ENCODE measurements around the gene BCAS1. TPM values are rescaled to one million over a fixed set of nuclear protein-coding genes. Genes with fewer than 3 reads are reported as not detected.
A peak's percentile ranks its signal among the peaks of the same experiment; 100 is the strongest.

The BCAS1 gene
- total RNA-seq, 1 donor from 2014 or later: 1.8 TPM

DNA sequence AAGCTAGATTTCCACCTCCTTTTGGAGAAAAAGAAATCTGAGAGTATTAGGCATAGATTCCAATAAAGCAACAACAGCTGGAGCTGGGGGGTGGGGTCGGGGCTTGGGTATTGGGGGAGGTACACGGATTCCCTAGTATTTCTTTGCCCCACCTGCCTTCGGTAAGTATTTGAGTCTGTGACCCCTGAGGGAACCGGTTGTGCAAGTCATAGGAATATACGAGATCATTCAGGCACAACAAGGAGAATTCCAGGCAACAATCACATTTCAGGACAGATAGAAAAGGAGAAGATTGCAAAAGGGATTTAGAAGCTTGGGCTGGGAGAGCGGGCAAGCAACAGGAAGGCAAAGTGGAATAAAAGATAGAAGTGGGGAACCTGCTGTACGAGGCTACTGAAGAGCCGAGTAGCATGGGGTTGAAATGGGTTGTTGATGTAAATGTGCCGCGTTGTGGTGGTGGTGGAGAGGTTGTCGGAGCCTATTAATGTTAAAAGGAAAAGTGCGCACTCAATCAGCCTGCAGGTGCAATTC lies 148.9 kb downstream of the BCAS1 start:
- ATAC-seq: no peak

DNA sequence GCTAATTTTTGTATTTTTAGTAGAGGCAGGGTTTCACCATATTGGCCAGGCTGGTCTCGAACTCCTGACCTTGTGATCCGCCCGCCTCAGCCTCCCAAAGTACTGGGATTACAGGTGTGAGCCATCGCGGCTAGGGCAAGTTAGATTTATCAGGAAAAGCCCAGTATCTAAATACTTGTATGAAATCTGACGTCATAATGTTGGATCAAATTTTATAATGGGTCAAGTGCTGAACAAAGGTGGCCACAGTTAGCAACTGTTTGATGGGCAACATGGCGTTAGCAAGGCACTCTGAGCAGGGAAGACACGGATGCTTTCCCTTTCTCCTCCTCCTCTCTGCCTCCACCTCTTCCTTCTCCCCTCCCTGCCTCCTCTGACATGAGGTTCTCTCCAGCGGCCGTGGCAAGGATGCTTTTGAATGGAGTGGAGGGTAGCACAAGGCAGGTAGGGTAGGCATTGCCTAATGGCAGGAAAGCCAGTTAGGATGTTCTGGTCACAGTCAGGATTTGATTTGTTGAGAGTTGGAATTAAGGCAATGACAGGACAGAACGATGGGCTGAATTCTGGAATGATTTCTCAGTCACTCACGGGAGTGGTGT lies 149.6 kb downstream of the BCAS1 start:
- no peak for ATAC-seq

DNA sequence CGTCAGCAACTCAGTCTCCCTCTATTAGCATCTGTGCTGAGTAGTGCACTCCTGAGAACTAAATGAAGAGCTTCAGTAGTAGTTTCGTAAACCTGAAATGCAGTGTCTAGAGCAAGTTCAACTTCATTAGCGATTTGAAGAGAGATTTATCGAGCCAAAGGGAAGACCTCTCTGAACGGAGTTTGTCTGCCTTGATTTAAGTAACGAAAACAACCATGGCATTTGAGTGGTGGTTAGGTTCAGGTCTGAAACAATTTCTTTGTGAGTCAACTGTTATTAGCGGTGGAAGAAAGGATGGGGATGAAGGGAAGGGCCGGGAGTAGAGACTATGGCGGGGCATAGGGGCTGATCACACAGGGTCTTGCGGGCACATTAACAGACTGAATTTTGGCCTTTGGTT lies 150.5 kb downstream of the BCAS1 start:
- no peak for ATAC-seq

DNA sequence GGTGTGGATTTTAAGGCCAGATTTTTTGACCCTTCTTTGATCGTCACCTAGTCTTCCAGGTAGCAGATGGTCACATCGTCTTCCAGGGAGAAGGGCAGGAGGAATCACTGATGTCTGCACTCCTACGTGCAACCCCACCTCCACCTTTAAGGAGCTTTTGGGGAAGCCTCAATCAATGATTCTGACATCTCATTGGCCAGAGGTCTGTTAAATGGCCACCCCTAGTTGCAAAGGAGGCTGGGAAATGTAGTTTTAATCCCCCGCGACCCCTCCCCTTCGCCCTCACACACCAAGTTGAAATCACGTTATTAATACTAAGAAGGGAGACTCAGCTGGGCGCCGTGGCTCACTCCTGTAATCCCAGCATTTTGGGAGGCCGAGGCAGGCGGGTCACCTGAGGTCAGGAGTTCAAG lies 151.4 kb downstream of the BCAS1 start:
- ATAC-seq: no peak

DNA sequence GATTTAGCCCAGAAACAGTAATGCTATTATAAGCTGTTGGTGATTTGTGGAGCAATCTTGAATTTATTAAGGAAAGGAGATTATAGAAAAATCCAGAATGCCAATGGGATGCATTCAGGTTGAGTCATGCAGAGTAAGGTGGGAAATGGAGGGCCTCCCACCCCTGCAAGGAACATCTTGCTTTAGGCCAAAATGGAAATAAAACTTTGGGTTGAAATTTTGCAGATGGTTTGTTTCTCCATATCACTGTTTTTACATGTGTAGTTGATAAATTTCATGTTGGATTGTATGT lies 152.4 kb downstream of the BCAS1 start:
- ATAC-seq: no peak

DNA sequence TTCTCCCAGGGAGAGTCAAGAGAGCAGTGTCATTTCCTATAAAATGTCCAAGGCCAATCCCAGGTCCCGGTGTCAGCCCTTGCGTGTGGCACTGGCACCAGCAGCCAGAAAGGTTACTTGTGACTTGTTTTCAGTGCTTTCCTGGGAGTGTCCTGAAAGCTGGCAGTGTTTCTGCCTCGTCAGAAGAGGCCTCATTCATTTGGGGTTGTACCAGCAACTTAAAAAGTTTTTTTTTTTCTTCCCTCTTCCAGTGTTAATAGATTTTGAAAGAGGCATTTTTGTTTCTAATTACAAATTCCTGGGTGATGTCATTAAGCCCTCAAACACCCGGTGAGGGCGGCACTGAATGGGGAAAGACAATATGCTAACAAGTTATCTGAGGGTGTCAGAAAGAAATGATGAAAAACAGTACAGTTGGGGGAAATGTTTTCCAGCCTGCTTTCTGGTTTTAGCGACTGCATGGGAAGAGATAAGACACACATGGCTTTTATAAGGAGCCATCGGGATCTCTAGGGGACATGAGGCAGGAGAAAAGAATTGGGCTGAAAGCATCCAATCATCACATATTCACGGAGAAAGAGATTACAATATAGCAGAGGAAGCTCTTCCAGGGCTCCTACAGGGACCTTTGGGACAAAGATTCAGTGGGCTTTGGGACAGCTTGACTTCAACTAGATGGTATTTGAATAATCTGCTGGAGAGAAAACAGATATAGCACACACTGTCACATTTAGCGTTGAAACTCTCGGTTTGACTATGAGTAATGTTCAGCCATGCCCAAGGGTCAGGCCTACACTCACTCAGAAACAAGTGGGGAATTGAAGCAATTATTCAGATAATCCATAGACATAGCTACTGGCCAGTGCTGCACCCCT lies 153.0 kb downstream of the BCAS1 start:
- peak; percentile 56 for ATAC-seq

DNA sequence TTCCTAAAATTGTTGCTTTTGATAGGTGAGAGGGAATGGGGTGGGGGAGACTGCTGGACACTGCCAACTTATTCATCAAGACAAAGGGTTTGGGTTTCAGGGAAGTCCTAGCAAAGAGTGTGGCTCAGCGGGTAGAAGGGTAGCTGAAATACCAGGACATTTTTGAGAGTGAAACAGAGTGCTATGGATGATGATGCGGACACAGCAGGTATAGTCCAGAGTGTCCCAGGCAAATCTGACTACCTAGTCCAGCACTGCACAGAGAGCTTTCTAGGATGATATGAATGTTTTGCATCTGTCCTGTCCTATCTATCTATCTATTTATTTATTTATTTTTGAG lies 154.3 kb downstream of the BCAS1 start:
- ATAC-seq: peak; percentile 6

DNA sequence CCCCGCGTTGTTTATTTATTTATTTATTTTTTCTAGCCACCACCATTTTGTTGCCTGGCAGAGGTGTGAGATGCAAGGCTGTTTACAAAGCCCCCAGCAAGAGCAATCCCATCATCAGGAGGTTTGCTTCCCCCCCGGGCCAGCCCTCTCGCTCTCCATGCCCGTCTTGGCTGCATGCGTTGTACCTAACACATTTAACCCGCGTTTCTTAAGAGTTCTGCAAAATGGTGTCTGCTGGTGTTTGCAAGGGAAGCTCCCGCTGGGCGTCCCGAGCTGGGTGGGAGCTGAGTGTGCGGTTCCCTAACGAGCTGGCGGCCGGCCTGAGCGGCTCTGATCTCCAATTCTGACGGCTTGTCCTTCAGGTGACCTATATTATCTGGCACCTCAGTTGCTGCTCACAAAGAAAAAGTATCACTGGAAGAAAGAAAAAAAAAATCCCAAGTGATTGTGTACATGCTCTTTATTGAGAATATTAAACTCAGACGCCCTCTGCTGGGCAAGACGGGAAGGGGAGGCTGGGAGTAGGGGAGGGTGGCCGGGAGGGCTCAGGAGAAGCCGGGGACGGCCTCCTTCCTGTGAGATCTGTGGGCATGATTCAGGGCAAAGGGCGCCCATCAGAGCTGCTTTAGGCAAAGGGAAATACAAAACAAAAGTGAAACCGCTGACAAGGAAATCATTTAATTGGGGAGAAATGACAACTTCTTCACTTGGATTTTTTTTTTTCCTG lies 154.8 kb downstream of the BCAS1 start:
- peak; percentile 90 for ATAC-seq

DNA sequence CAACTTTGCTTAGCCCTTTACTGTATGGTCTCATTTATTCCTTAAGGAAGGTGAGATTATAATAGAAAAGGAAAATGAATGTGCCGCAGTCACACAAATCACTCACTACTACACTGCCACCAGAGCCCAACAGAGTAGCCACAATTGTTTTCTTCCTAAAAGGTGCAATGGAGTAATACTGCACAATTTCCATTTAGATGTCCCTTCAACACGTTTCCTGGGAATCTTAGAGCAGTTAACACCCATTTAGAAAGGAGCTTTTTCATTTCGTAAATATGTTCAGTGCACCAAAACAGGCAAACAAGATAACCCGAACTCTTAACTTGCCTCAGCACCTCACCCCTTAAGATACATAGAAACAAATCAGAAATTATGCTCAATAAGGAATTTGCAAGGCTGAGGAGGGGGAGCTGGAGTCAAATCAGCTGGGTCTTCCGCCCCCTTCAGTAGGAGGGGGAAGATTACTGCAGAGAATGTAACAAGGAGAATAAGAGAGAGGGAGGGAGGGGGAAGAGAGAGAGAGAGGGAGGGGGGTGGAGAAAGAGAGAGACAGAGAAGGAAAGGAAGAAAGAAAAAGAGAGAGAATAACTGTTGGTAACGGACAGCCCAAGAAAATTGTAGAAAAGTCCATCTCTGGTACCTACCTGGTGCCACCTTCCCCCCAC lies 155.5 kb downstream of the BCAS1 start:
- ATAC-seq: no peak

DNA sequence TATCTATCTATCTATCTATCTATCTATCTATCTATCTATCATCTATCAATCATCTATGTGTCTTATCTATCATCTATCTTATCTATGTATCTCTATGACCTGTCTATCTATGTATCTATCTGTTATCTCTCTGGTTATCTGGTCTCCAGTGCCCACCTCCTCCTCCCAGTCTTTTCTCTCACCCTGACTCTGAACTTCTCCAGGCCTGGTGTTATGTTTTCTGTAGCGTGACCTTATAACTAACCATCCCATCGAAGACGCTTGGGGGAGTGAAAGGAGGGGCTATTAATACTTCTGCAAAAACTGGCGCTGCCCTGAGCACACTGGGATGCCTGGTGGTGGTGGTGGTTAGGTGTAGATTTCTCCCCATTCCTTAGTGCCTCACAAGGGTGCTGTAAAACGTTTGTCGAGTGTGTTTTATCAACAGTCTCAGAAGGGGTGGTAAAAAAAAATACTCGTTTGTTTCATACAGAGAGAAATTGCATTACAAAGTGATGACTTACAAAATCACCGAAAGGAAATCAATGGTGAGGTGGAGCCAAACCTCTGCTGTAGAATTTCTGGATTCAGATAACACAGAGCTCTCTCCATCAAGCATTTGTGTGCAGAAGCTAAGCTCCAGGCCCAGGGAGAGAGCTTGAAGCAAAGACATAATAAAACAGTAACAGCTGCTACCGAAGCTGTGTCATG lies 156.2 kb downstream of the BCAS1 start:
- ATAC-seq: no peak

DNA sequence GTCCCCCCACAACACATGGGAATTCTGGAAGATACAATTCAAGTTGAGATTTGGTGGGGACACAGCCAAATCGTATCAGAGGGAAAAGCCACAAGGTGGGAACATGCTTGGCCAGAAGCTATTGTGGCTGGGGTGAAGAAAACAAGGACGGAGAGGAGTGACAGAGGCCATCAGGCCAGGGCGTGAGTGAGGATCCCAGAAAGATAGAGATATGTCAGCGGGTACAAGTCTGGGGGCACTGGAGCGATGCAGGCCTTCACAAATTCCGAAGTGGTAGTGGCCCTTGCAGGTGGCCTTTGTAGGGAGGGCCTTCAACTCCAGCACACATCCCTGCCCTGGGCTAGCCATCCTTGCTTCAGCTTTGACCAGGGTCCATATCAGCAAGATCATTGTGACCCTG lies 159.1 kb downstream of the BCAS1 start:
- ATAC-seq: no peak

DNA sequence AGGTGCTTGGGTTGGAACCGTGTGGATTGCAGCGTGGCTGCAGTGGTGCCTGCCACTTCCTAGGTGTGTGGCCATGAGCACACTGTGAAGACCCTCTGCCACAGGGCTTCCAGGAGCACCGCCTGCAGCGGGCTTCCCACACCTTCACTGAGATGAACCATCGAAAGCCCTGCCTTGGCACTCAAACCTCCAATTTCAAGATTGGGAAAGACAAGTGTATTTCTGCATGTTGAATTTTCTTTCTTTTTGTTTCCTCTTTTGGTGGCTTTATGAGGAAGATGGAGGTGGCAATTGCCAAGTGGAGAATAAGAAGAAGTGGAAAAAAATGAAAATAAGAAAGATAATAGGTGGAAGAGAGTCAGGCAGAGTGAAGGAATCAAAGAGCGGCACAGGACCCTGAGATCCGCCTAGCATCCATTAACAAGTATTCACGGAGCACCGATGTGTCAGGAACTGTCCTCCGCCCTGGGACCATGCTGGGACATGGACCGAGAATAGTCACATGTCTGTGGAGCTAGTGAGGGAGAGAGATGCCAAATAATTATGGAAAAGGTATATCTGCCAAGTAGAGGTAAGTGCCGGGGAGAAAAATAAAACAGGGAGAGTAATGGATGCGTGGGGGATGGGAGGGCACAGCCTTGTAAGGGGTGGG lies 159.9 kb downstream of the BCAS1 start:
- ATAC-seq: no peak

DNA sequence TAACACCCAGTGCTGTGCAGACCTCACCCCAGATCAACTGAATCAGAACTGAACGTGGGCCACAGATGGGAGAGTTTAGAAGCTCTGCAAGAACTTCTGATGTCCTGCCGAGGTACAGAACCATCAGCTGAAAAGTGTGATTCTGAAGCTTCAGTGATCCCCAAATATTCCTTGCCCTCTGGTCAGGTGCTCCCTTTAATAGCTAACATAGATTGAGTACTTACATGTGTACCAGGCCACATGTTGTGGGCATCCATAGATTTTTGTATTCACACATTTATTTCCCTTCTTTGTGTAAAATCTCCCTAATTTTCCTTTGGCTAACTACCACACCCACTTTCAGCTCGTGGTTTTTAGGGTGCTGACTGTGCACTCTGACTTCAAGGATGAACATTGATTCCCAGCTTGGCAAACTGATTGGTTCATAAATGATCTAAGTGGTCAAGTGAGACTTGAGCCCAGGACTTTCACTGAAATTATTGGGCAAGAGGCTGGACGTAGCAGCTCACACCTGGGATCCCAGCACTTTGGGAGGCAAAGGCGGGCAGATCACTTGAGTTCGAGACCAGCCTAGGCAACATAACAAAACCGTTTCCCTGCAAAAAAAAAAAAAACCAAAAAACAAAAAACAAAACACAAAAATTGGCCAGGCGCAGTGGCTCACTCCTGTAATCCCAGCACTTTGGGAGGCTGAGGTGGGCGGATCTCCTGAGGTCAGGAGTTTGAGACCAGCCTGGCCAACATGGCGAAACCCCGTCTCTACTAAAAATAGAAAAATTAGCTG lies 162.2 kb downstream of the BCAS1 start:
- no peak for ATAC-seq

DNA sequence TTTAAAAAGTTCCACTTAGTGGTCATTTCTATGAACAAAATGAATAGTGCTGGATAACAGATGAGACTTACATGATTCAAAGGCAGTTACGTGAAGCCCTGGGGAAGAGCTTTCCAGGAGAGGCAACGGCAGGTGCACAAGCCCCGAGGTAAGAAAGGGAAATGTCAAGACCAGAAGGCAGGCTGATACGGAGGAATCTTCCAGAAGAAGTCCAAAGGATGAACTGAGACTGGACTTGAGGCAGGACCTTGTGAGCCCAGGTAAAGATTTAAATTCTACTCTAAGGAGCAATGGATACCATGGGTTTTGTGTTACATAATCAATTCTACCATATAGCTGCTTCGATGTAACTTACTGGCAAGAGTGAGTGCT lies 164.6 kb downstream of the BCAS1 start:
- no peak for ATAC-seq

DNA sequence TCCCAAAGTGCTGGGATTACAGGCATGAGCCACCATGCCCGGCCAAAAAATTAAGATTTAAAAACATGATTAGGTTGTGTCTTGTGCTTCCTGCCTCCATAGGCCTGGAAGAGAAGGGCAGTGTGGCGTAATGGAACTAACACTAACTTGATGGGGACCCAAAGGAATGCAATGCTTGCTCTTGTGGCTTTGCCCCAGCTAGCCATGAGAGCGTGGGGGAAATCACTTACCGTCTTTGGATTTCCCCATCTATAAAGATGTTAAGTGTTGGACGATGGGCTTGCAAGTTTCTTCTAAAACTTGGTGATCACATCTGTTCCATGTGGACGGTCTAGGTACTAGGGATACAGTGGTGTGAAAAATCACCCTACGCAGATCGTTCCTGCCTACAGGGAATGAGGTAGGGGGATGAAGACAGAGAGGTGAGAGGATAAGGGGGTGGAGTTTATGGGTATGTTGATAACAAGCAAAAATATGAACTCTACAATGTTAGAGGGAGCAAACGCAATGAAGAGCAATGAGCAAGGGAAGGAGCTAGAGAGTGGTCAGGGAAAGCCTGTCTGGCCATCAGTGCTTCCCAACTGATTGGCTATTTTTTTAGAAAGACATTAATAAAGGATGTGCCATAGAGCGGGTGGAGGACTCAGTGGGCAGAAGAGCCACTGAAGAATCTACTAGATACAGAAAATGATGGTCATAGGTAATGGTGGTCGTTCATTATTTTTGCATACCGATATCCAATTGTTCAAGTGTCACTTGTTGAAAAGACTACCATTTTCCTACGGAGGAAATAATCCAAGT lies 165.2 kb downstream of the BCAS1 start:
- no peak for ATAC-seq

DNA sequence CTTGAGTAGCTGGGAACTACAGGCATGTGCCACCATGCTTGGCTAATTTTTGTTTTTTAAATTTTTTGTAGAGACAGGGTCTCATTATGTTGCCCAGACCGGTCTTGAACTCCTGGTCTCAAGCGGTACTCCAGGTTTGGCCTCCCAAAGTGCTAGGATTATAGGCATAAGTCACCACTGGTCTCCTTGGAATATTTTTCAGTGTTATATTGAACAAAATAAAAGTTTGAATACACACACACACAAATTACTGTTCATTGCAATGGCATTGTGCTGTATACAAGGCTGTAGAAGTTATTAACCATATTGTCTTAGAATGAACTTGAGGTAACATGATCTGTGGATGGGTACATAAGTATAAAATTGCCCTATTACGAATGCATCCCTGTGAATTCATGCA lies 166.1 kb downstream of the BCAS1 start:
- no peak for ATAC-seq

DNA sequence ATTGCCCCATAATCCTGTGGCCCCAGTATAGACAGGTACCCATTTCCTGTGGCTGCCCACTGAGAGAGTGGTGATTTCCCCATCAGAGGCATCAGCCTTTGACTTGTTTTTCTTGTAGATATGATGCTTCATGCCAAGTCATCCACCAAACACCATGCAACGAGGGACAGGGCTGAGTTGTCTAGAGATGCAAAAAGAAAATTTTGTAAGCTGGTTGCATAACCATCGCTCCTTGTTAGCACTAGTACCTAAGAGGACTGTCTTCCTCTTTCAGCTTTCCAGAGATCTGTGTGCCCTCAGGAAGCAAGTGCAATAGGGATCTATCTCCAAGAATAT lies 166.8 kb downstream of the BCAS1 start:
- ATAC-seq: no peak

DNA sequence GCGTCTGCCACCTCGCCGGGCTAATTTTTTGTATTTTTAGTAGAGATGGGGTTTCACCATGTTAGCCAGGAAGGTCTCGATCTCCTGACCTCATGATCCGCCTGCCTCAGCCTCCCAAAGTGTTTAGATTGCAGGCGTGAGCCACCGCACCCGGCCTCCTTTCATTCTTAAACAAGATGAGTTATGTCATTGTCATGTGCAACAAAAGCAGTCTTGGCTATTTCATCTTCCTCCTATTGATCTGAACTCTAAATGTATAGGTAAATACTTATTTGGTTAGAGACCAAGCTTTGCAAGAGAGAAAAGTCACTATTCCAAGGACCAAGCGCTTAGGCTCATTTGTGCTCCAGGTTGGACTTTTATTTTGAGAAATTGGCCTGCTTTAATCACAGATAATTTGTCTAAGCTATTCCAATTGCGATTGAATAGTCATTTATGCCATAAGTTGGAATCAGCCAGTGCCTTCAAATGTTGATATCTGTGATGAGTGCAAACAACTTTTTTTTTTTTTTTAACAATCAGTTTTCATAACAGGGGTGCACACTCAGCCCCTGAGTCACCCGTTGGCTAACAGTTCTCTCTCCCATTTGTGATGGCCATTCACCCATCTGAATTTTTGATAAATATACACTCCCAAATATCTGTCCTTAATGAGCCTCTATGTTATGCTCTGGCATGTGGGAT lies 167.3 kb downstream of the BCAS1 start:
- ATAC-seq: no peak

DNA sequence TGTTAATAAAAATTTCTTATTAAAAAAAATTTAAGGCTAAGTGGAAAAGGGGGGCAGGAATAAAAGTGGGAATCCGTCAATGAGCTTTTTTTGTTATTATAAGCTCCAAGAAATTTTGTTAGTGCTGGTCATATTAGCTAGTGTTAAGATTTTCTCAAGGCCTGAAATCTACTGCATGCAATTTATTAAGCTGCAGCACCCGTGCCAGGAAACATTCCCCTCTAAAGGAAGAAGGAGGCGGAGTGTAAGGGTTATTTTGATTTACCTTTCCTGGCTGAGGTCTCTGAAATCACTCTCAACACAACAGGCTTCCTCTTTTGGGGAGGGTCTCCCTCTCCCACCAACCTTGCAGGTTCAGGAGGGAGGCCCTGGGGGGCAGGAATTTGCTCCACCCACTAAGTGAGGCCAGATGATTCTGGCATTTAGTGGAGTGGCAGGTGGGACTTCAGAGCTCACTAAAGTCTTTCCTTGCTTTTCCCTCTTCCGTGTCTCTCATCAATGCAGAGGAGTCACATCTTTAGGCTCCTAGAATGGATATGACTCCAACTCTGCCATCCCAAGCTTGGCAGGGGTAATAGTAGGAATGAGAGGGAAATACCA lies 168.8 kb downstream of the BCAS1 start:
- ATAC-seq: no peak
